PC-9 (cell line): ENCODE results near the gene SNF8.

Experiments used
- CTCF ChIP-seq: fragments of 200-600 bp; sonication (generic); conservative IDR thresholded peaks from 2 replicates; pipeline ENCODE4 v1.6.1; 2017; ENCODE audit warnings: mixed run types, antibody characterized with exemption, mild to moderate bottlenecking, moderate library complexity
- EZH2 ChIP-seq: fragments of 200-600 bp; sonication (generic); IDR thresholded peaks from 2 replicates; pipeline ENCODE4 v1.8.0; 2017; ENCODE audit warnings: antibody characterized with exemption, low read depth

GRCh38 chr17:48930435-48930873 lies 14.2 kb downstream of the SNF8 start:
- TF ChIP-seq EZH2 (no peak), CTCF (no peak)
